Measurements from ENCODE around the gene VSIR. TPM values are rescaled to one million over a fixed set of nuclear protein-coding genes. Genes with fewer than 3 reads are reported as not detected.

Gene VSIR
- total RNA-seq, 4 donors from 2014 or later: 37.8 to 118 (median 90.3) TPM

DNA sequence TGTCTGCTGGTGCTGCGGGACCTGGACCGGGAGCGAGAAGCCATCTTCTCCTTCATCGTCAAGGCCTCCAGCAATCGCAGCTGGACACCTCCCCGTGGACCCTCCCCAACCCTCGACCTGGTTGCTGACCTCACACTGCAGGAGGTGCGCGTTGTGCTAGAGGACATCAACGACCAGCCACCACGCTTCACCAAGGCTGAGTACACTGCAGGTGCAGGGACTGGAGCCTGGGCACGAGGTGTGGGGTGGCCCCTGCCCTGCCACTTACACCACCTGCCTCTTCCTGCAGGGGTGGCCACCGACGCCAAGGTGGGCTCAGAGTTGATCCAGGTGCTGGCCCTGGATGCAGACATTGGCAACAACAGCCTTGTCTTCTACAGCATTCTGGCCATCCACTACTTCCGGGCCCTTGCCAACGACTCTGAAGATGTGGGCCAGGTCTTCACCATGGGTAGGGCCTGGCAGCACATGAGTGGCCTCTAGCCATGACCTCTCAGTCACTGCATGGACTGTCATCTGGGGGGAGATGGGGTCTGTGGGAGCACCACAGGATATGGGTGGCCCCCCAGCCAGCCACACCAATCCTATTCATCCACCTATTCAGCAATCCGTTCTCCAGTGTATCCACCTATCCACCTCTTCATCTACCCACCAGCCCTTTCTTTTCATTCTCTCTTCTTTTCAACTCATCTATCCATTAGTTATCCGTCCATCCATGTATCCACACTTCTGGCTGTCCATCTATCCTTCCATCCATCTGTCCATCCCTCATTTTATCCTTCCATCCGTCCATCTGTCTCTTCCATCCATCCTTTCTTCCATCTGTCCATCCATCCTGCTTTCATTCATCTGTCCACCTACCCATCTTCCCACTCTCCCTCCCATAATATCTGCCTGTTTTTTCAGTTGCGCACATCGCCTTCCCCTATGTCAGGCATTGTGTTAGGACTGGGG, 34.5 kb upstream of the VSIR start:
- Histone ChIP-seq H3K36me3 (peaks cover 0 to 5% (median 0%) of the 10 kb centered on the region in 4 donors), H3K27me3 (no peaks in the 10 kb centered on the region), H3K4me1 (peaks cover 11 to 23% (median 17%) of the 10 kb centered on the region in 4 donors), H3K4me3 (no peak overlapping the region), H3K9me3 (no peaks in the 10 kb centered on the region), H3K27ac (replicated peaks in 1 of 4) (no peak overlapping the region)
- TF ChIP-seq, protein P1, sequence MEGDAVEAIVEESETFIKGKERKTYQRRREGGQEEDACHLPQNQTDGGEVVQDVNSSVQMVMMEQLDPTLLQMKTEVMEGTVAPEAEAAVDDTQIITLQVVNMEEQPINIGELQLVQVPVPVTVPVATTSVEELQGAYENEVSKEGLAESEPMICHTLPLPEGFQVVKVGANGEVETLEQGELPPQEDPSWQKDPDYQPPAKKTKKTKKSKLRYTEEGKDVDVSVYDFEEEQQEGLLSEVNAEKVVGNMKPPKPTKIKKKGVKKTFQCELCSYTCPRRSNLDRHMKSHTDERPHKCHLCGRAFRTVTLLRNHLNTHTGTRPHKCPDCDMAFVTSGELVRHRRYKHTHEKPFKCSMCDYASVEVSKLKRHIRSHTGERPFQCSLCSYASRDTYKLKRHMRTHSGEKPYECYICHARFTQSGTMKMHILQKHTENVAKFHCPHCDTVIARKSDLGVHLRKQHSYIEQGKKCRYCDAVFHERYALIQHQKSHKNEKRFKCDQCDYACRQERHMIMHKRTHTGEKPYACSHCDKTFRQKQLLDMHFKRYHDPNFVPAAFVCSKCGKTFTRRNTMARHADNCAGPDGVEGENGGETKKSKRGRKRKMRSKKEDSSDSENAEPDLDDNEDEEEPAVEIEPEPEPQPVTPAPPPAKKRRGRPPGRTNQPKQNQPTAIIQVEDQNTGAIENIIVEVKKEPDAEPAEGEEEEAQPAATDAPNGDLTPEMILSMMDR (IDR thresholded peaks at IDR 0.05): no peak
- TF ChIP-seq EP300 (IDR thresholded peaks at IDR 0.05) (no peak), POLR2AphosphoS5 (IDR thresholded peaks at IDR 0.05) (no peak), POLR2A (IDR thresholded peaks at IDR 0.05; ENCODE audit: low read depth) (no peak)
- WGBS: 93% methylated on average over 18 of the region's 21 CpGs
- intact Hi-C loops (cut with DNase I): no loop called here
- DNase-seq (ENCODE audit: extremely low spot score): no peak

DNA sequence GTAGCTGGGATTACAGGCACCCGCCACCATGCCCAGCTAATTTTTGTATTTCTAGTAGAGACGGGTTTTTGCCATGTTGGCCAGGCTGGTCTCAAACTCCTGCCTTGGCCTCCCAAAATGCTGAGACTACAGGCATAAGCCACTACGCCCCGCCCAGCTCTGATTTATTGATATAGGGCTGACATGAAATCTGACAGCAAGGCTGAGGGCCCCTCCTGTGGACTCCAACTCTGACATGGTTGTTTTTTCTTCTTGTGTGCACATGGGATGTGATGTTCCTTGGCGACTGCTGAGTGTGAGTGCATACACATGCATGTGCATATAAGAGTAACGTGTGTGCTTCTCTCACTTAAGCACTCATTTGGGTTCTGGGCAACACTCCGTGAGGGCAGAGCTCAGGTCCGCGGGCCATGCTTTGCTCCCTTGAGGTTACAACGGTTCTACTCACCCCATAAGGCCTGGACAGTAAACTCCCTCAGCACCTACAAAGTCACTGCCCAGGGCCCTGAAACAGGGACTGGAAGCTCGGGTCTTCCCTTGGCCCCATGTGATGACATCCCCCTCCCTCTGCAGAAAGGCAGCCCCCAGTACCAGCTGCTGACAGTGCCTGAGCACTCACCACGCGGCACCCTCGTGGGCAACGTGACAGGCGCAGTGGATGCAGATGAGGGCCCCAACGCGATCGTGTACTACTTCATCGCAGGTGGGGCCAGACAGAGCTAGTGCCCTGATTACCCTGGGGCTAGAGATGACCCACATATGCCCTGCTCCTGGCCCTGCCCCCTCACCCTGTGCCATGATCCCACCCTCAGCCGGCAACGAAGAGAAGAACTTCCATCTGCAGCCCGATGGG, 33.6 kb upstream of the VSIR start:
- peaks cover 4 to 14% (median 8%) of the 10 kb centered on the region in 4 donors for H3K4me1 ChIP-seq
- 93% methylated on average over 22 of the region's 23 CpGs for WGBS
- H3K36me3 ChIP-seq: peaks cover 0 to 5% (median 0%) of the 10 kb centered on the region in 4 donors
- intact Hi-C loops (cut with DNase I): no loop called here
- TF ChIP-seq EP300 (IDR thresholded peaks at IDR 0.05) (no peak), POLR2AphosphoS5 (IDR thresholded peaks at IDR 0.05) (no peak), POLR2A (IDR thresholded peaks at IDR 0.05; ENCODE audit: low read depth) (no peak)
- TF ChIP-seq, protein P1 (IDR thresholded peaks at IDR 0.05): no peak
- no peak overlapping the region for H3K4me3 ChIP-seq
- no peak for DNase-seq (ENCODE audit: extremely low spot score)
- no peaks in the 10 kb centered on the region for H3K27me3 ChIP-seq
- no peak overlapping the region for H3K27ac ChIP-seq (replicated peaks in 1 of 4)
- no peaks in the 10 kb centered on the region for H3K9me3 ChIP-seq

DNA sequence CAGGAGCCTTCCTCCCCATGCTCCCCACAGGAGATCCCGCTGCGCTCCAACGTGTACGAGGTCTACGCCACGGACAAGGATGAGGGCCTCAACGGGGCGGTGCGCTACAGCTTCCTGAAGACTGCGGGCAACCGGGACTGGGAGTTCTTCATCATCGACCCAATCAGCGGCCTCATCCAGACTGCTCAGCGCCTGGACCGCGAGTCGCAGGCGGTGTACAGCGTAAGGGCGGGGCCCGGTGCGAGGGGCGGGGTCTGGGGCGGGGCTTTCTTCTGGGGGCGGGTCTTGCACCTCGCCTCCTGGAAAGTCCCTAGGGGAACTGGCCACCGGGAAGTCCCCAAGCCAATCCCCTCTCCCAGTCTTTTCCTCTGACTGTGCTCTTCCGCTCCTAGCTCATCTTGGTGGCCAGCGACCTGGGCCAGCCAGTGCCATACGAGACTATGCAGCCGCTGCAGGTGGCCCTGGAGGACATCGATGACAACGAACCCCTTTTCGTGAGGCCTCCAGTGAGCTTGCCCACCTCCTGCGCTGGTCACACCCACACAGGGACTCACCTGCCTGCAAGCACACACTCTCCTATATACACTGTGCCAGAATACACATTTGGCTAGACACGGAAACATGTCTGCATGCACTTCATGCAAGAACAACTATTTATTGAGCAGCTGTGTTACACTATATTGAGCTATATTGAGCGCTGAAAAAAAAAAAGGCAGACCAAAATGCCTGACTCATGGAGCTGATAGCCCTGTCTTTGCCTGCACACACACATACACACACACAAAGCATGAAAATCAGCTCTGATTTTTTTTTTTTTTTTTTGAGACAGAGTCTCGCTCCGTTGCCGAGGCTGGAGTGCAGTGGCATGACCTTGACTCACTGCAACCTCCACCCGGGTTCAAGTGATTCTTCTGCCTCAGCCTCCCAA, 32.7 kb upstream of the VSIR start:
- intact Hi-C loops (cut with DNase I): no loop called here
- no peaks in the 10 kb centered on the region for H3K9me3 ChIP-seq
- peaks cover 0 to 9% (median 3%) of the 10 kb centered on the region in 4 donors for H3K4me1 ChIP-seq
- no peak overlapping the region for H3K27ac ChIP-seq (replicated peaks in 1 of 4)
- H3K36me3 ChIP-seq: peaks cover 0 to 5% (median 0%) of the 10 kb centered on the region in 4 donors
- TF ChIP-seq POLR2AphosphoS5 (IDR thresholded peaks at IDR 0.05) (no peak), EP300 (IDR thresholded peaks at IDR 0.05) (no peak), POLR2A (IDR thresholded peaks at IDR 0.05; ENCODE audit: low read depth) (no peak)
- TF ChIP-seq, protein P1 (IDR thresholded peaks at IDR 0.05): no peak
- no peak for DNase-seq (ENCODE audit: extremely low spot score)
- H3K27me3 ChIP-seq: no peaks in the 10 kb centered on the region
- WGBS: 69% methylated on average over 19 of the region's 41 CpGs
- no peak overlapping the region for H3K4me3 ChIP-seq

DNA sequence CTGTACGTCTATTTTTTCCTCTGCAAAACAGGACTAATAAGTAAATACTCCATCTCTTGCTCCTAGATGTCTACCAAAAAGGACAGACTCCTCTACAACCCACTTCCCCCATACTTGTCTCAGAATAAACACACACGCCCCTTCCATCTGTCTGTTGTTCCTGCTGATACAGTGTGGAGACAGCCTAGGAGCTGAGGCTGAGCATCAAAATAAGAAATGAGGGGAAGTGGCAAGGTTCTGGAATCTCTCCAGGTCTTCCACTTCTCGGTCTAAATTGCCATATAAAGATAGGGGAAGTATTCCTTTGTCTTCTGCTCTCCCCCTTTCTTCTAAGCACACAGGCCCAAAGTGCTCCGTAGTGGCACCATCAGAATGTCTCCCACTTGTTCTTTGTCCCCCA, 30.8 kb upstream of the VSIR start:
- Histone ChIP-seq H3K27ac (replicated peaks in 1 of 4) (no peak overlapping the region), H3K9me3 (no peaks in the 10 kb centered on the region), H3K4me1 (peaks cover 0 to 9% (median 3%) of the 10 kb centered on the region in 4 donors), H3K4me3 (no peak overlapping the region), H3K27me3 (no peaks in the 10 kb centered on the region), H3K36me3 (no peaks in the 10 kb centered on the region)
- 47% methylated on average over 4 of the region's 4 CpGs for WGBS
- no peak for TF ChIP-seq POLR2AphosphoS5 (IDR thresholded peaks at IDR 0.05)
- no peak for TF ChIP-seq EP300 (IDR thresholded peaks at IDR 0.05)
- TF ChIP-seq POLR2A (IDR thresholded peaks at IDR 0.05; ENCODE audit: low read depth): no peak
- TF ChIP-seq, protein P1 (IDR thresholded peaks at IDR 0.05): no peak
- DNase-seq (ENCODE audit: extremely low spot score): no peak
- intact Hi-C loops (cut with DNase I): no loop called here
